GM18909 (cell line): ENCODE results near the gene SMTNL2.
"Not testable (repeated sequence)": the region's sequence is repeated elsewhere in the genome, so short reads cannot be mapped to it uniquely, and the experiment has no call there.

Experiments used
- ATAC-seq: cut with Tn5 transposase; IDR thresholded peaks from one replicate; pipeline ENCODE4 v1.9.1; 2021; ENCODE audit warnings: mild to moderate bottlenecking; ENCODE audit not compliant: unreplicated experiment, poor library complexity

Gene SMTNL2

DNA sequence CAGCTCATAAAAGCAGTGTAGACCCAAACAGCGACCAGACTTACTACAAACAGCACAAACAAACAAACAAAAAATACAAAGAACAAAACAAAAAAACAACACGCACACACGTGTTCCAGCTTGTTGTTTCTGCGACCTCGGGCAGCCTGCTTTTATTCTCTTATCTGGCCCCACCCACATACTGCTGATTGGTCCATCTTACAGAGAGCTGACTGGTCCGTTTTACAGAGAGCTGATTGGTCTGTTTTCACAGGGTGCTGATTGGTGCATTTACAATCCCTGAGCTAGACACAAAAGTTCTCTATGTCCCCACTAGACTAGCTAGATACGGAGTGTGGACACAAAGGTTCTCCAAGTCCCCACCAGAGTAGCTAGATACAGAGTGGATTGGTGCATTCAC is 71.6 kb downstream of the SMTNL2 start:
- not testable (repeated sequence) for ATAC-seq

DNA sequence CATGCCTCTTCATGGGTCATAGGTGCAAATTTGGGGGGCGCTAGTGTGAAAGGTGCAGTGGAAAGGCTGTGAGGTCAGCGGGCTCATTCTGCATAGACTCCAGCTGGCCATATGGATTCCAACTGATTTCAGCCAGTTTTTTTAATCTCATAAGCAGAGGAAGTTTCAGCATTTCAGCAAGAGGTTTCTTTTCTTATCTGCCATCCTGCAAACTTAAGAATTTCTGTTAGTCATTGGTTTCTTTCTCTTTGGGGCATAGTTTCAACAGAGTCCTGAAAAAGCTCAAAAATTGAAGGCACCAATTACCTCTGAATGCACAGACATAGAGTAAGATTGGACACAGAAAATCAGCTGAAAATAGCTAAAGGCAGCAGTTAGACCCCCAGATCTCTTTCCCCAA is 73.3 kb downstream of the SMTNL2 start:
- ATAC-seq: no peak
